ENCODE measurements around the gene SFPQ.

- TF ChIP-seq CTCF (conservative IDR thresholded peaks at IDR 0.05 in 1 of 2, IDR thresholded peaks at IDR 0.05 in 1 of 2; ENCODE audit: low read depth in 1 of 2, low read length in 2 of 2) = peak in 1 of 2 donors; percentile 1
- no peak for TF ChIP-seq EZH2 (IDR thresholded peaks at IDR 0.05; ENCODE audit: low read length, missing control alignments)
Observed at GRCh38 chr1:35215346-35215745, 22.4 kb upstream of the SFPQ start.

Data from fibroblast of lung (primary cell).